Keratinocyte (primary cell): ENCODE data around the gene SLCO2B1. TPM values are rescaled to one million over a fixed set of nuclear protein-coding genes. Genes with fewer than 3 reads are reported as not detected.

Experiments used
- DNase-seq: peaks from one replicate; pipeline ENCODE4 v3.0.0-alpha.2; 2011; ENCODE audit warnings: low read depth, missing footprints, low spot score
- FAIRE-seq: peaks from 2 replicates; lab custom pipeline; 2011; peaks lifted over from hg19 to GRCh38; lab: Jason Lieb, UNC
- H2AFZ ChIP-seq: 2 replicates; pipeline ENCODE4 v1.6.0; 2012; ENCODE audit warnings: low read length, control low read depth, inconsistent platforms; ENCODE audit not compliant: control insufficient read depth
- H3K27ac ChIP-seq: 2 replicates; pipeline ENCODE4 v1.5.1; 2011; ENCODE audit warnings: low read length; ENCODE audit not compliant: control insufficient read depth, insufficient read depth
- H3K27me3 ChIP-seq: 3 replicates; pipeline ENCODE4 v1.6.0; 2011; ENCODE audit warnings: low read length; ENCODE audit not compliant: control insufficient read depth, insufficient read depth; ENCODE audit errors: extremely low read depth
- H3K36me3 ChIP-seq, 2 experiments: 2 replicates in 1 of 2; 3 replicates in 1 of 2; pipeline ENCODE4 v1.5.1; 2011; ENCODE audit warnings: low read length in 2 of 2, mild to moderate bottlenecking in 1 of 2; ENCODE audit not compliant: control insufficient read depth in 2 of 2, insufficient read depth in 2 of 2; ENCODE audit errors: extremely low read depth in 1 of 2
- H3K4me1 ChIP-seq: 3 replicates; pipeline ENCODE4 v1.5.1; 2011; ENCODE audit warnings: low read length; ENCODE audit not compliant: control insufficient read depth, insufficient read depth; ENCODE audit errors: extremely low read depth
- H3K4me2 ChIP-seq: 3 replicates; pipeline ENCODE4 v1.6.0; 2011; ENCODE audit warnings: low read depth, low read length; ENCODE audit not compliant: control insufficient read depth, insufficient read depth; ENCODE audit errors: extremely low read depth
- H3K4me3 ChIP-seq, 3 experiments: fragments of 200-600 bp in 1 of 3; sonication (generic) in 1 of 3; 2 replicates in 2 of 3; 3 replicates in 1 of 3; pipeline ENCODE4 v1.5.1; 2011 to 2016; ENCODE audit warnings: low read length in 3 of 3, mild to moderate bottlenecking in 3 of 3, control low read depth in 2 of 3, inconsistent platforms in 1 of 3, low read depth in 1 of 3, mixed read lengths in 1 of 3, mixed run types in 1 of 3, moderate library complexity in 1 of 3; ENCODE audit not compliant: control insufficient read depth in 2 of 3, insufficient read depth in 2 of 3; ENCODE audit errors: extremely low read depth in 1 of 3
- H3K79me2 ChIP-seq: 2 replicates; pipeline ENCODE4 v1.6.0; 2012; ENCODE audit warnings: low read length; ENCODE audit not compliant: control insufficient read depth, insufficient read depth
- H3K9ac ChIP-seq: 3 replicates; pipeline ENCODE4 v1.6.0; 2011; ENCODE audit warnings: low read length; ENCODE audit not compliant: control insufficient read depth, insufficient read depth; ENCODE audit errors: extremely low read depth
- H3K9me1 ChIP-seq: 3 replicates; pipeline ENCODE4 v1.6.0; 2011; ENCODE audit warnings: low read length; ENCODE audit not compliant: control insufficient read depth, insufficient read depth; ENCODE audit errors: extremely low read depth
- H3K9me3 ChIP-seq: 2 replicates; pipeline ENCODE4 v1.5.1; 2012; ENCODE audit warnings: low read depth, low read length; ENCODE audit not compliant: control insufficient read depth
- H4K20me1 ChIP-seq: 3 replicates; pipeline ENCODE4 v1.6.0; 2011; ENCODE audit warnings: low read length; ENCODE audit not compliant: control insufficient read depth, insufficient read depth; ENCODE audit errors: extremely low read depth
- CTCF ChIP-seq, 3 experiments: IDR thresholded peaks in 1 of 3; conservative IDR thresholded peaks in 1 of 3; optimal IDR thresholded peaks in 1 of 3; 2 replicates in 2 of 3; 3 replicates in 1 of 3; pipeline versions ENCODE3 to v1.5.1; 2011; ENCODE audit warnings: low read length in 3 of 3, mild to moderate bottlenecking in 3 of 3, moderate library complexity in 2 of 3, control low read depth in 1 of 3, inconsistent platforms in 1 of 3; ENCODE audit not compliant: insufficient read depth in 2 of 3; ENCODE audit errors: extremely low read depth in 1 of 3
- EZH2 ChIP-seq: IDR thresholded peaks from one replicate; pipeline ENCODE4 v1.6.1; 2012; ENCODE audit warnings: inconsistent platforms, mild to moderate bottlenecking, low read length, moderate library complexity
- dilution Hi-C: fragments of 300-500 bp; cut with MboI; formaldehyde crosslinking; loops from one replicate; pipeline ENCODE4 v1.7.0; 2020; ENCODE audit warnings: low sequenced_read_pairs; ENCODE audit not compliant: extremely low pct_ligation_motif_present
- polyA plus RNA-seq, 5 experiments: library from polyadenylated mRNA; depleted of rRNA in 3 of 5; stranded (reverse) in 3 of 5; stranded (forward) in 1 of 5; unstranded in 1 of 5; fragments of >200 nt; gene quantifications; 1 replicate in 1 of 5; 2 replicates in 3 of 5; 3 replicates in 1 of 5; pipeline versions ENCODE4 v1.2.1 to v1.2.3, GENCODE V29; 2011 to 2012; ENCODE audit warnings: missing spikeins in 2 of 5, low read depth in 1 of 5, low replicate concordance in 1 of 5

Gene SLCO2B1
- polyA plus RNA-seq, 1 donor (not counting 4 experiments of a cell fraction or from before 2014, with no cell fraction given) = not detected

GRCh38 chr11:75145196-75145971 is 5.5 kb upstream of the SLCO2B1 start:
- H4K20me1 ChIP-seq = no peaks in the 10 kb centered on the region
- no peaks in the 10 kb centered on the region for H3K36me3 ChIP-seq
- H3K4me3 ChIP-seq = no peak overlapping the region
- TF ChIP-seq CTCF (optimal IDR thresholded peaks at IDR 0.05 in 1 of 3, IDR thresholded peaks at IDR 0.05 in 1 of 3, conservative IDR thresholded peaks at IDR 0.05 in 1 of 3; ENCODE audit: extremely low read depth in 1 of 3, insufficient read depth in 2 of 3, low read length in 3 of 3) = no peak
- TF ChIP-seq EZH2 = no peak
- H3K27ac ChIP-seq = no peak overlapping the region
- no peak overlapping the region for H3K9ac ChIP-seq
- dilution Hi-C loops = no loop called here
- DNase-seq (no peak), FAIRE-seq (no peak)
- H3K27me3 ChIP-seq = peaks cover 11% of the 10 kb centered on the region
- no peaks in the 10 kb centered on the region for H3K9me1 ChIP-seq
- no peaks in the 10 kb centered on the region for H3K9me3 ChIP-seq
- H3K4me2 ChIP-seq = no peak overlapping the region
- H3K79me2 ChIP-seq = no peaks in the 10 kb centered on the region
- H2AFZ ChIP-seq = no peak overlapping the region
- H3K4me1 ChIP-seq = peaks cover 10% of the 10 kb centered on the region

DNA sequence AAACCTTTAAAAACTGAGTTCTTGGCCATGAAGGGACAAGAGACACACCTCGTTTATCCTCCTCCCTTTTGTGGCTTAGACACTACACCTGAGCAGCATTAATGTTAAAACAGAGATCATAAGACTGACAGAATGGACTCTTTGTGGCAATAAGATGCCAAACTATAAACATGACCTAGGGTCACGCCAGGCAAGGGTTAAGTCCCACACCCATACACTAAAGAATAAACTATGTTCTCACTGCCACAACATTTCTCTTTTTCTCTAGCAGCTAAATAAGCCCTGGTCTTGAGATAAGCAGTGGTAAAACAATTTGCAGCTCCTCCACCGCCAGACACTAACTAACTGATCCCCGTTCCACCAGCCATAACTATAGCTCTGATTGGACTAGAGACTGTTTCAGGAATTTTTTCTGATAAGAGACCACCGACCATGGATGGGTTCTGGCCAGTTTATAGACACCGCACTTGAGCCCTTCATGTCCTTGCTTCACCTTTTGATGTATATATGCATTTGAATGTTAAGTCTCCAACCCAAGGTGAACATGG is 4.9 kb upstream of the SLCO2B1 start:
- no peak for TF ChIP-seq EZH2
- no peak for TF ChIP-seq CTCF (optimal IDR thresholded peaks at IDR 0.05 in 1 of 3, IDR thresholded peaks at IDR 0.05 in 1 of 3, conservative IDR thresholded peaks at IDR 0.05 in 1 of 3; ENCODE audit: extremely low read depth in 1 of 3, insufficient read depth in 2 of 3, low read length in 3 of 3)
- peaks cover 17% of the 10 kb centered on the region for H3K27me3 ChIP-seq
- DNase-seq (no peak), FAIRE-seq (no peak)
- H3K4me2 ChIP-seq = no peak overlapping the region
- H3K9me1 ChIP-seq = no peaks in the 10 kb centered on the region
- H3K27ac ChIP-seq = no peak overlapping the region
- dilution Hi-C loops = no loop called here
- H3K9me3 ChIP-seq = no peaks in the 10 kb centered on the region
- no peak overlapping the region for H3K4me3 ChIP-seq
- H2AFZ ChIP-seq = no peak overlapping the region
- H3K79me2 ChIP-seq = no peaks in the 10 kb centered on the region
- no peak overlapping the region for H3K9ac ChIP-seq
- H3K36me3 ChIP-seq = no peaks in the 10 kb centered on the region
- peaks cover 13% of the 10 kb centered on the region for H3K4me1 ChIP-seq
- H4K20me1 ChIP-seq = no peaks in the 10 kb centered on the region
